Measurements from ENCODE around the gene ASTN2. TPM values are rescaled to one million over a fixed set of nuclear protein-coding genes. Genes with fewer than 3 reads are reported as not detected.

ASTN2 gene
- total and polyA plus RNA-seq, 9 of the 15 experiments (the other 6 are each of a cell fraction or from before 2014, with no cell fraction given): 0.56 to 3.5 (median 1.9) TPM

DNA sequence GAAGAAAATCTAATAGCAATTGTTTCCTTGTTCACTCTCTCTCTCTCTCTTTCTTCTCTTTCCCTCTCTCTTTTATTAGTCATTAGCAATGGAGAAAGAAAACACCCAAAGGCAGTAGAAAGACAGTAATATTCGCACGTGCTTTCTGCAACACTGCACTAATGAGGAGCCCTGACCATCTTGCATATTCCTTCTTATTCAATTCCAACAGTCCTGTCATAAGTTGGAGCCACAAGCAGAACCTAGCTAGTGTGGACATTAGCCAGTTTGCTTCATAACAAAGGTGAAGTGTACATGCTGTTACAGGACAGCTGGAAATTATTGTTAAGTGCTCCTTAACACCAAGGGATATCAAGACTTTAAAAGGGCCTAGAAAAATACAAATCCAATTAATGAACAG, 664.3 kb downstream of the ASTN2 start (continued):
- TF ChIP-seq CBX2 (IDR thresholded peaks at IDR 0.05; ENCODE audit: insufficient read depth, low read length, poor library complexity, severe bottlenecking): no peak
- no peak for TF ChIP-seq ETV5 (CRISPR knock-in tag; IDR thresholded peaks at IDR 0.05; ENCODE audit: low read depth)
- no peak for TF ChIP-seq USF1 (CRISPR knock-in tag; IDR thresholded peaks at IDR 0.05)
- no peak for TF ChIP-seq YBX1 (IDR thresholded peaks at IDR 0.05)
- TF ChIP-seq MCM2 (IDR thresholded peaks at IDR 0.05; ENCODE audit: low read depth): no peak
- no peak for TF ChIP-seq CLOCK (CRISPR knock-in tag; IDR thresholded peaks at IDR 0.05; ENCODE audit: borderline replicate concordance)
- TF ChIP-seq DIDO1 (tag; IDR thresholded peaks at IDR 0.05; ENCODE audit: low read depth): no peak
- TF ChIP-seq KAT8 (IDR thresholded peaks at IDR 0.05; ENCODE audit: low read depth): no peak
- no peak for TF ChIP-seq NR2C2 (CRISPR knock-in tag; IDR thresholded peaks at IDR 0.05)
- no peak for TF ChIP-seq NR2C2 (tag; IDR thresholded peaks at IDR 0.05)
- no peak for TF ChIP-seq CREB3 (tag; conservative IDR thresholded peaks at IDR 0.05; ENCODE audit: low read depth)
- TF ChIP-seq SRSF9 (IDR thresholded peaks at IDR 0.05; ENCODE audit: borderline replicate concordance, low read depth, low read length): no peak
- no peak for TF ChIP-seq NRF1 (conservative IDR thresholded peaks at IDR 0.05 in 1 of 2, IDR thresholded peaks at IDR 0.05 in 1 of 2)

Measured in K562 (cell line).